Fibroblast of upper back skin (primary cell): ENCODE measurements around the gene RNASE8.
A peak's percentile ranks its signal among the peaks of the same experiment; 100 is the strongest.

Experiments
- DNase-seq: peaks from one replicate; pipeline ENCODE4 v3.0.0-alpha.2; 2013

The RNASE8 gene

GRCh38 chr14:21054123-21054767 is 3.4 kb upstream of the RNASE8 start:
- no peak for DNase-seq

GRCh38 chr14:21054768-21055145 is 2.9 kb upstream of the RNASE8 start:
- DNase-seq: no peak

GRCh38 chr14:21055432-21056117 is 2.0 kb upstream of the RNASE8 start:
- no peak for DNase-seq

GRCh38 chr14:21056520-21057163 is 980 bp upstream of the RNASE8 start:
- DNase-seq: peak; percentile 75

GRCh38 chr14:21058903-21059302 is 1.3 kb downstream of the RNASE8 start:
- DNase-seq: no peak

- peak; percentile 47 for DNase-seq
Measured at GRCh38 chr14:21059842-21060613, 2.4 kb downstream of the RNASE8 start.

GRCh38 chr14:21060614-21061346 is 3.2 kb downstream of the RNASE8 start:
- DNase-seq: no peak

- no peak for DNase-seq
Measured at GRCh38 chr14:21061347-21061668, 3.7 kb downstream of the RNASE8 start.

- peak; percentile 96 for DNase-seq
Measured at GRCh38 chr14:21063479-21063878, 5.9 kb downstream of the RNASE8 start.

- no peak for DNase-seq
Measured at GRCh38 chr14:21066882-21067502, 9.4 kb downstream of the RNASE8 start.

GRCh38 chr14:21068521-21069387 is 11.1 kb downstream of the RNASE8 start:
- DNase-seq: peak; percentile 68

GRCh38 chr14:21069388-21070082 is 11.9 kb downstream of the RNASE8 start:
- DNase-seq: peak; percentile 39

GRCh38 chr14:21070083-21070609 is 12.5 kb downstream of the RNASE8 start, which contains the start of gene ARHGEF40:
Gene ARHGEF40, plus strand, starts transcription at chr14:21070304. Its CDS starts 93 bp downstream, at chr14:21070397.
- peak; percentile 49 for DNase-seq

GRCh38 chr14:21070610-21071224 is 13.1 kb downstream of the RNASE8 start:
- peak; percentile 44 for DNase-seq

GRCh38 chr14:21071225-21072030 is 13.8 kb downstream of the RNASE8 start:
- DNase-seq: peak; percentile 96

- peak; percentile 86 for DNase-seq
Measured at GRCh38 chr14:21072031-21072473, 14.4 kb downstream of the RNASE8 start.

GRCh38 chr14:21072781-21073339 is 15.2 kb downstream of the RNASE8 start:
- no peak for DNase-seq

GRCh38 chr14:21073921-21074320 is 16.3 kb downstream of the RNASE8 start:
- DNase-seq: no peak
